Loucy (cell line): ENCODE results near the gene GRK3.

Source experiments
- H2AFZ ChIP-seq: fragments of 200-600 bp; sonication (generic); 2 replicates; pipeline ENCODE4 v1.6.0; 2016; ENCODE audit warnings: antibody characterized with exemption, mild to moderate bottlenecking, low read length, moderate library complexity
- H3F3A ChIP-seq: fragments of 200-600 bp; 2 replicates; pipeline ENCODE4 v1.6.0; 2016; ENCODE audit warnings: antibody characterized with exemption, low read depth, mild to moderate bottlenecking
- H3K27me3 ChIP-seq: fragments of 200-600 bp; sonication (generic); 2 replicates; pipeline ENCODE4 v1.6.1; 2014; ENCODE audit warnings: low read length, mild to moderate bottlenecking; ENCODE audit not compliant: insufficient read depth, poor library complexity, severe bottlenecking
- H3K36me3 ChIP-seq: fragments of 200-600 bp; sonication (generic); 2 replicates; pipeline ENCODE4 v1.6.1; 2016; ENCODE audit warnings: low read length; ENCODE audit not compliant: insufficient read depth
- H3K4me1 ChIP-seq: fragments of 200-600 bp; sonication (generic); 2 replicates; pipeline ENCODE4 v1.5.1; 2014; ENCODE audit warnings: low read length, mild to moderate bottlenecking; ENCODE audit not compliant: insufficient read depth, poor library complexity, severe bottlenecking
- H3K4me2 ChIP-seq: fragments of 200-600 bp; sonication (generic); 2 replicates; pipeline ENCODE4 v1.6.0; 2014; ENCODE audit warnings: antibody characterized with exemption, low read length, low read depth, mild to moderate bottlenecking; ENCODE audit not compliant: poor library complexity, severe bottlenecking
- H3K4me3 ChIP-seq: fragments of 200-600 bp; sonication (generic); 2 replicates; pipeline ENCODE4 v1.5.1; 2014; ENCODE audit warnings: low read length, mild to moderate bottlenecking, mixed read lengths; ENCODE audit not compliant: poor library complexity, severe bottlenecking
- H3K79me2 ChIP-seq: fragments of 200-600 bp; sonication (generic); 2 replicates; pipeline ENCODE4 v1.6.1; 2014; ENCODE audit warnings: low read length; ENCODE audit not compliant: insufficient read depth
- H3K9ac ChIP-seq: fragments of 200-600 bp; sonication (generic); 2 replicates; pipeline ENCODE4 v1.6.0; 2014; ENCODE audit warnings: mild to moderate bottlenecking, low read depth, low read length, moderate library complexity; ENCODE audit not compliant: poor library complexity, severe bottlenecking
- H3K9me2 ChIP-seq: fragments of 200-600 bp; sonication (generic); replicated peaks from 2 replicates; pipeline ENCODE4 v1.6.1; 2016; ENCODE audit warnings: low read depth, low read length, mixed read lengths
- H3K9me3 ChIP-seq: fragments of 200-600 bp; sonication (generic); 2 replicates; pipeline ENCODE4 v1.6.1; 2014; ENCODE audit warnings: mild to moderate bottlenecking, antibody characterized with exemption, low read length, low read depth; ENCODE audit not compliant: insufficient read depth
- H4K20me1 ChIP-seq: fragments of 200-600 bp; sonication (generic); 2 replicates; pipeline ENCODE4 v1.6.0; 2014; ENCODE audit warnings: antibody characterized with exemption, low read length, mild to moderate bottlenecking; ENCODE audit not compliant: insufficient read depth, poor library complexity, severe bottlenecking
- CTCF ChIP-seq: fragments of 200-600 bp; sonication (generic); conservative IDR thresholded peaks from 2 replicates; pipeline ENCODE4 v1.5.1; 2014; ENCODE audit warnings: mild to moderate bottlenecking, antibody characterized with exemption, low read length
- EZH2phosphoT487 ChIP-seq: fragments of 200-600 bp; IDR thresholded peaks from 2 replicates; pipeline ENCODE4 v1.6.1; 2018; ENCODE audit warnings: antibody characterized with exemption, mild to moderate bottlenecking, moderate library complexity, borderline replicate concordance

Gene GRK3

GRCh38 chr22:25695146-25695545, 130.7 kb downstream of the GRK3 start:
- Histone ChIP-seq H3K27me3 (no peaks in the 10 kb centered on the region), H3K36me3 (peaks cover 87% of the 10 kb centered on the region), H3K4me1 (no peaks in the 10 kb centered on the region), H3K9me2 (no peaks in the 10 kb centered on the region), H3F3A (no peaks in the 10 kb centered on the region), H3K9me3 (no peaks in the 10 kb centered on the region), H4K20me1 (peaks cover 4% of the 10 kb centered on the region), H3K4me2 (no peak overlapping the region), H3K79me2 (no peaks in the 10 kb centered on the region), H2AFZ (no peak overlapping the region), H3K9ac (no peak overlapping the region), H3K4me3 (no peak overlapping the region)
- TF ChIP-seq EZH2phosphoT487 (no peak), CTCF (no peak)

- Histone ChIP-seq H3F3A (no peaks in the 10 kb centered on the region), H2AFZ (no peak overlapping the region), H3K9me2 (no peaks in the 10 kb centered on the region), H3K27me3 (no peaks in the 10 kb centered on the region), H3K4me3 (no peak overlapping the region), H3K79me2 (no peaks in the 10 kb centered on the region; the same call in 1 of the 2 replicates), H3K36me3 (peaks cover 85% of the 10 kb centered on the region), H3K4me1 (peaks cover 5% of the 10 kb centered on the region), H3K9ac (no peak overlapping the region), H3K9me3 (no peaks in the 10 kb centered on the region), H3K4me2 (no peak overlapping the region), H4K20me1 (peaks cover 4% of the 10 kb centered on the region)
- TF ChIP-seq CTCF (no peak), EZH2phosphoT487 (no peak)
These were observed 132.3 kb downstream of the GRK3 start for GRCh38 chr22:25696763-25697162.

GRCh38 chr22:25697181-25697664, 132.7 kb downstream of the GRK3 start:
- Histone ChIP-seq H3F3A (no peaks in the 10 kb centered on the region), H3K79me2 (no peaks in the 10 kb centered on the region; the same call in 1 of the 2 replicates), H3K9me3 (no peaks in the 10 kb centered on the region), H2AFZ (no peak overlapping the region), H3K36me3 (peaks cover 81% of the 10 kb centered on the region), H3K4me2 (no peak overlapping the region), H3K4me1 (peaks cover 10% of the 10 kb centered on the region), H3K4me3 (no peak overlapping the region), H3K27me3 (no peaks in the 10 kb centered on the region), H3K9ac (no peak overlapping the region), H3K9me2 (no peaks in the 10 kb centered on the region), H4K20me1 (peaks cover 6% of the 10 kb centered on the region)
- TF ChIP-seq CTCF (no peak), EZH2phosphoT487 (no peak)
